Fibroblast of skin of abdomen (primary cell): ENCODE measurements around the gene TSNAXIP1.
A peak's percentile ranks its signal among the peaks of the same experiment; 100 is the strongest.
"Not testable (repeated sequence)": the region's sequence is repeated elsewhere in the genome, so short reads cannot be mapped to it uniquely, and the experiment has no call there.

Experiments
- DNase-seq: peaks from one replicate; pipeline ENCODE4 v3.0.0-alpha.2; 2013

Gene TSNAXIP1

GRCh38 chr16:67862623-67863583 is 56.2 kb downstream of the TSNAXIP1 start:
- peak; percentile 13 for DNase-seq

GRCh38 chr16:67864044-67864443 is 57.4 kb downstream of the TSNAXIP1 start:
- not testable (repeated sequence) for DNase-seq

DNA sequence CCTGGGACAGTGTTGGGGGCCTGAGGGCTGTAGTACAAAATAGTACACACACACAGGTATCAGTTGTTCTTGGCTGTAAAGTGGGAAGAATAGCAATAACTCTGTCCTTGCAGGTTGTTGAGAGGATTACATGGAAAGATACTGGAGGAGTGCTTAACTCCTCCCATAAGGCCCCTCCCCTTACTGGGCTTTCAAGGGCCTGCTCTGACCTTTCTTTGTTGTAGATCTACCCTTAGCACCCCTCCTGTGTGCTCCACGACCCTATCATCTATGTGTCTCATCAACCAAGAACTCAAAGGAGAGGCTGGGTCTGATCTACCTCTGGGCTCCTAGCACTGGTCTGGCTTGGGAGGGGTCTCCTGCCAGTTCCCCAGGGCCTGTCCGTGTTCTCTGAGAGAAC is 57.9 kb downstream of the TSNAXIP1 start:
- no peak for DNase-seq

DNA sequence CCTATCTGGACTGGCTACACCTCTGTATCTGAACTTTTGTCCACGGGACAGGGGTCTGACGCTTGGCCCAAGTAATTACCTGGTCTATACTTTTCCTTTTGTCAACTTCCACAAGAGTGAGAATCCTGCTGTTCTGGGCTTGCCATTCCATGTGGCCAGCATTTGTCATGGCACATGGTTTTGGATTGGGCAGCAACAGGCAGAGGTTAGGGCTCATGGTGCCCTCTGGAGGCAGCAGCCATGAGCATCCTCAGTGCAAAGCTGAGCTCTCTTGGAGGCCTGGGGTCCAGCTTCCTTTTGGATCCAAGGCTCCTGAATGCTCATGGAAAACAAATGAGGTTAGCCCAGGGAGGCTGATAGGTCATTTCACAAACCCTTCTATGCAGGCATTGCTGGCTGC is 58.6 kb downstream of the TSNAXIP1 start:
- peak; percentile 23 for DNase-seq

- no peak for DNase-seq
Measured at GRCh38 chr16:67868290-67868689, 61.6 kb downstream of the TSNAXIP1 start.

DNA sequence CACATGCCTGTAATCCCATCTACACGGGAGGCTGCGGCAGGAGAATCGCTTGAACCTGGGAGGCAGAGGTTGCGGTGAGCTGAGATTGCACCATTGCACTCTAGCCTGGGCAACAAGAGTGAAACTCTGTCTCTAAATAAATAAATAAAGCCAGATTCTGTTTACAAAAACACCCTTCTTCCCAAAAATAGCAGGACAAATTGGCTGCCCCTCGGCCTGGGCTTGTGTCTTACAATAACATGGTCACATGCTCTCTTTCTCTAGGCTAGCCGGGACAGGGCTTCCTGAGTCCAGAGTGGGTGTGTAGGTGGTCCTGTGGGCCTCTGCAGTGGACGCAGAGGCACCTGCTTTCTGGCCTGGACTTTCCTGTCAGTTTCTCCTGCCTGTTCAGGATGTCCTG is 63.0 kb downstream of the TSNAXIP1 start:
- no peak for DNase-seq

- no peak for DNase-seq
Measured at GRCh38 chr16:67871256-67871655, 64.6 kb downstream of the TSNAXIP1 start.

DNA sequence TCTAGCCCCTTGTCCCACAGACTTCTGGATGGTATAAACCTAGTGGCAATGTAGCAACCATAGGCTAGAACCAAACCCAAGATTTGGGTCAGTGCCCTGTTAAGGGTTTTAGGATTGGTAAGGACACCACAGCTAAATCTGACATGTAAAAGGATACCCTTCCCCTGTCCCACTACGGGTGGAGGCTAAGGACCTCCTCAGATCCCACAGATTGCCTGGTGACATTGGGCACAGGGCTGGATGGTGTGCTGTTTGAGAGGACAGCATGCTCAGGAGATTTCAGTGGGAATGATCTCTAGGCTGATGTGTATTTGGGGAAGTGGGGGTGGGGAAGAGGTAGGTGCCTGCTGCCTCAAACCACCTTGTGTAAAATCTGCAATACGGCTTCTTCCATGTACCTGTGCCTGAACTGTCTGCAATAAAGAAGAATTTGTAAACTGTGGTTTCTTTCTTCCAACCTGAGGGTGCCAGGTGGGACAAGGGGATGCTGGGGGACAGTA is 65.5 kb downstream of the TSNAXIP1 start:
- no peak for DNase-seq

GRCh38 chr16:67872631-67873434 is 66.1 kb downstream of the TSNAXIP1 start, which contains the start of gene EDC4:
Gene EDC4 (plus strand): TSS chr16:67873052. CDS start chr16:67873262, 210 bp downstream.
- peak; percentile 72 for DNase-seq

DNA sequence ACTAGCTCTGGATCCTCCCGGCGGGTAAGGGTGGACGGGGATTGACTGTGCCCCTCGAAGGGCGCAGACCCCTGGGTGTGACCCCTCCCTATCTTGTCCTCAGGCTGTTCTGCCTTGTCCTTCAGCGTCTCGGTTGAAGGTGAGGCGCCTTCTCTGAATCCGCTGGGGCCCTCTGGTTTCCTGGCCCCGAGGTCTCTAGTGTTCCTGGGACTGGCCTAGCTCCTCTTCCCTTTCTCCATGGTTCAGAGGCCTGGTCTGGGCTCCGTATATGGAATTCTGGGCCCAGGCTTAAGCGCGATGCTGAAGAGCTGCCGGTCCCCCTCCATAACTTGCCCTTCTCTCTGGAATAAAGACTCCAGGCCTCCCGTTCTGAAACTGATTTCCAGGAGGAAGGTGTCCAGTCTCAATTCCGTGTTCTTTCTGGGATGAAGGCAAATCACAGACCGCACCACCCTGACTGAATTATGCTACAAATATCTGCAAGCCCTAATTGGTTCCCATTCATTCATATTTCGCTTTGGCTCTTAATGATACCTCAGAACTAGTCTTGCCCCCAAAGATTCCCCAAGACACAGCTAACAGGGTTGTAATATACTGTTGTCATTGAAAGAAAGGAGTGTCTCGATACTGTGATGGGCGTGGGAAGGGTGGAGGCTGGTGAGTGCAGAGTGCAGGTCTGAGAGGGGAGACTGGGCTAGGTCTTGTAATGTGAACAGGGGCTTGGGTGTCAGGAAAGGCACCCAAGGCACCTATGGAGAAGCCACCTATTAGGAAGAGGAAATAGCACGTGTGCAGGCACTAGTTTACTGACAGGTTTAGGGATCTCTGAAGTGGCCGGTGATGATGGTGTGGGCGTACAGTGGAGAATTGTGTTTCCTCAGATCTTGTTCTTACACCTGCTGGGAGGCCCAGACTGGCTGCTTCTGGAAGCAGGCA is 67.0 kb downstream of the TSNAXIP1 start:
- DNase-seq, result no peak

- DNase-seq, result no peak
Measured at GRCh38 chr16:67874372-67874771, 67.7 kb downstream of the TSNAXIP1 start.

- DNase-seq, result no peak
Measured at GRCh38 chr16:67877064-67877463, 70.4 kb downstream of the TSNAXIP1 start.
